GM18499 (cell line): Measurements from ENCODE around the gene FRMD4A.
"Not testable (repeated sequence)": the region's sequence is repeated elsewhere in the genome, so short reads cannot be mapped to it uniquely, and the experiment has no call there.

Source experiments
- ATAC-seq: cut with Tn5 transposase; IDR thresholded peaks from one replicate; pipeline ENCODE4 v1.9.1; 2021; ENCODE audit warnings: moderate number of reproducible peaks; ENCODE audit not compliant: insufficient read depth, unreplicated experiment

FRMD4A gene

GRCh38 chr10:13902868-13903587 is 427.7 kb downstream of the FRMD4A start:
- no peak for ATAC-seq

- ATAC-seq: no peak
Observed at GRCh38 chr10:13899941-13900340, 430.8 kb downstream of the FRMD4A start.

GRCh38 chr10:13896146-13896545 is 434.6 kb downstream of the FRMD4A start:
- ATAC-seq: not testable (repeated sequence)

- no peak for ATAC-seq
Observed at GRCh38 chr10:13894412-13895093, 436.2 kb downstream of the FRMD4A start.

- no peak for ATAC-seq
Observed at GRCh38 chr10:13893926-13894325, 436.8 kb downstream of the FRMD4A start.

- no peak for ATAC-seq
Observed at GRCh38 chr10:13892871-13893270, 437.9 kb downstream of the FRMD4A start.

- ATAC-seq: no peak
Observed at GRCh38 chr10:13892001-13892491, 438.7 kb downstream of the FRMD4A start.

- ATAC-seq: no peak
Observed at GRCh38 chr10:13891128-13892000, 439.4 kb downstream of the FRMD4A start.

- ATAC-seq: no peak
Observed at GRCh38 chr10:13890233-13891127, 440.2 kb downstream of the FRMD4A start.

GRCh38 chr10:13887761-13888160 is 443.0 kb downstream of the FRMD4A start:
- no peak for ATAC-seq

- no peak for ATAC-seq
Observed at GRCh38 chr10:13885238-13885990, 445.3 kb downstream of the FRMD4A start.

- no peak for ATAC-seq
Observed at GRCh38 chr10:13883636-13884444, 446.9 kb downstream of the FRMD4A start.

- no peak for ATAC-seq
Observed at GRCh38 chr10:13882119-13882711, 448.5 kb downstream of the FRMD4A start.

GRCh38 chr10:13880760-13881159 is 450.0 kb downstream of the FRMD4A start:
- ATAC-seq: no peak

GRCh38 chr10:13877154-13877909 is 453.4 kb downstream of the FRMD4A start:
- no peak for ATAC-seq

GRCh38 chr10:13873196-13873595 is 457.5 kb downstream of the FRMD4A start:
- no peak for ATAC-seq

- ATAC-seq: no peak
Observed at GRCh38 chr10:13872411-13872810, 458.3 kb downstream of the FRMD4A start.
